ENCODE results near the gene UBE2F.
A peak's percentile ranks its signal among the peaks of the same experiment; 100 is the strongest.

Gene UBE2F, protein sequence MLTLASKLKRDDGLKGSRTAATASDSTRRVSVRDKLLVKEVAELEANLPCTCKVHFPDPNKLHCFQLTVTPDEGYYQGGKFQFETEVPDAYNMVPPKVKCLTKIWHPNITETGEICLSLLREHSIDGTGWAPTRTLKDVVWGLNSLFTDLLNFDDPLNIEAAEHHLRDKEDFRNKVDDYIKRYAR

DNA sequence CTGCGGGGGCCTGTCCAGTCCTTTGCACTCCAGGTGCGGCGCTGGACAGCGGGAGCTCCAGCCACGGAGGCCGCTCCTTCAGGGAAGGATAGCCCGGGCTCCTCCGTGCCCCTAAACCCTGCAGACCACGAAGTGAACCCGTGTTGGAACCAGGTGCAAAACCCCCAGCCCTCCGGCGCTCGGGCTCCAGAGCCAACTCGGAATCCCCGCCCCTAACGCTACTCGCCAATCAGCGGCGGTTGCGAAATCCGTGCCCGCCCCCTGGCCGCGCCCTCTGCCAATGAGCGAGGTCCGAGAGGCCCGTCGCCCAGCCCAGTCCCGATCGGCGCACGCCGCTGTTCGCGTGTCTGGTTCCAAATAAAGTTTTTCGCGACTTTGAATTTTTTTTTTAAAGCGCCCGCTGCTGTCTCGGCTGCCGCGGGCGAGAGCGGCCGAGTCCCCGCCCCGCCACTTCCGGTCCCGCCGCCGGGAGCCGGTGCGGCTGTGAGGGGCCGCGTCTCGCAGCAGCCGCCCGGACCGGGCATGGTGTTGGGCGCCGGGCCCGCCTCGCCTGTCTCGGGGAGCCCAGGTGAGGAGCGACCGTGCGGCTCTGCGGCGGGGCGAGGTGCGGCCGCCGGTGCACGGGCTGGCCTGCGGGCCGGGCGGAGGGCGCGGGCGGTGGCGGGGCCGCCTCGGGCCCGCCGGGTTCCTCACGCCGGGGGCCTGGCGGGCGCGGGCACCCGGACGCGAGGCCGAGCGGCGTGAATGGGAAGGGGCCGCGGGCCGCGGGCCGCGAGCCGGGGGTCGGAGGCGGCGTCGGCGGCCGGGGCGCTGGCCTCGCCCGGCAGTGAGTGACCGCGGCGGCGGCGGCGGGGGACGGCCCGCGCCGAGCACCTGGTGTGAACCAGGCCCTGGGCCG is at the start of gene UBE2F:
UBE2F (plus strand) TSS at position 450 of the 898 bp plus-strand sequence. CDS start 6,094 bp downstream, outside the sequence.
- peak; percentile 98 for DNase-seq

DNA sequence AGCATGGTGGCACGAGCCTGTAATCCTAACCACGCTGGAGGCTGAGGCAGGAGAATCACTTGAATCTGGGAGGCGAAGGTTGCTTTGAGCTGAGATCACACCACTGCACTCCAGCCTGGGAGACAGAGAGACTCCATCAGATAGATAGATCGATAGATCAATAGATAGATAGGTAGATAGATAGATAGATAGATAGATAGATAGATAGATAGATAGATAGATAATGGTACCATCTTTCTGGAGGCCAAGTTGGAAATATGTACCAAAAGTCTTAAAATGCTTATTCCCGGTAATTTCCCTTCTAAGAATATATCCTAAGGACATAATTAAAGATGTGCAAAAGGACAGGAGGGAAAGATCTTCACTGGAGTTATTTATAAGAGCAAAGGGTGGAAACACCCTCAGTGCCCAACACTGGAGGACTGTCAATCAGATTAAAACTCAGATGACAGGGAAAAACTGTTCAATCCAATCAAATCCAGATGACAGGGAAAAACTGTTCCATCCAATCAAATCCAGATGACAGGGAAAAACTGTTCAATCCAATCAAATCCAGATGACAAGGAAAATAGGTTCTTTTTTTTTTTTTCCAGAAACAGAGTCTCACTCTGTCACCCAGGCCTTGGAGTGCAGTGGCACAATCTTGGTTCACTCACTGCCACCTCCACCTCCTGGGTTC is 49.0 kb upstream of the UBE2F start:
- no peak for DNase-seq

GRCh38 chr2:237919593-237919992 is 47.2 kb upstream of the UBE2F start:
- no peak for DNase-seq

GRCh38 chr2:237920673-237921072 is 46.1 kb upstream of the UBE2F start:
- DNase-seq = no peak

- no peak for DNase-seq
Measured at GRCh38 chr2:237921967-237922492, 44.8 kb upstream of the UBE2F start.

GRCh38 chr2:237922641-237923361 is 44.0 kb upstream of the UBE2F start:
- DNase-seq = no peak

- peak; percentile 94 for DNase-seq
Measured at GRCh38 chr2:237923481-237924163, 43.2 kb upstream of the UBE2F start.

DNA sequence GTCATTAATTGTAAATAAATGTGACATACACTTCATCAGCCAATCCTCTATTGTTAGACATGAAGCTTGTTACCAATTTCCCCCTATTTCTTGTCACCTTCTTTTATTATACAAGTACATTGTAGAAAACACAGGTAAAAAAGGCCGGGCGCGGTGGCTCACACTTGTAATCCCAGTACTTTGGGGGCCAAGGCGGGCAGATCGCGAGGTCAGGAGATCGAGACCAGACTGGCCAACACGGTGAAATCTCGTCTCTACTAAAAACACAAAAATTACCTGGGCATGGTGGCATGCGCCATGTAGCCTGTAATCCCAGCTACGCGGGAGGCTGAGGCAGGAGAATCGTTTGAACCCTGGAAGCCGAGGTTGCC is 42.7 kb upstream of the UBE2F start:
- DNase-seq = no peak

DNA sequence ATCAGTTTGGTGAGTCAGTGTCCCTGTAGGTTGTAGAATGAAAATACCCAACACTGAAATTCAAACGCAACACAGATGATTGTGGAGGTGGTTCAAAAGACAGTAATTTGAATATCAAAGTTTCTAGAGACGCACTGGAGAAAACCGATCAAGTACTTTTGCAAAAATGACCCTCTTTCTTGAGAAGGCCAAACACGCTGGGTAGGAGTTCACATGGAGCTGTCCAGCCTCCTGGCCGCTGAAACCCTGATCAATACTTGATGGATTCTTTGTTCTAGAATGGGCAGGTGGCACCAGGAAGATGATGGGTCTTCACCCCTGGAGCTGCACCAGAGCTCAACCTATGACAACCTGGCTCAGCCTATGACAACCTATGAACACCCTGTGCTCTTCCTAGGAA is 39.7 kb upstream of the UBE2F start:
- no peak for DNase-seq

- no peak for DNase-seq
Measured at GRCh38 chr2:237927986-237928385, 38.8 kb upstream of the UBE2F start.

GRCh38 chr2:237929979-237930378 is 36.8 kb upstream of the UBE2F start:
- no peak for DNase-seq

DNA sequence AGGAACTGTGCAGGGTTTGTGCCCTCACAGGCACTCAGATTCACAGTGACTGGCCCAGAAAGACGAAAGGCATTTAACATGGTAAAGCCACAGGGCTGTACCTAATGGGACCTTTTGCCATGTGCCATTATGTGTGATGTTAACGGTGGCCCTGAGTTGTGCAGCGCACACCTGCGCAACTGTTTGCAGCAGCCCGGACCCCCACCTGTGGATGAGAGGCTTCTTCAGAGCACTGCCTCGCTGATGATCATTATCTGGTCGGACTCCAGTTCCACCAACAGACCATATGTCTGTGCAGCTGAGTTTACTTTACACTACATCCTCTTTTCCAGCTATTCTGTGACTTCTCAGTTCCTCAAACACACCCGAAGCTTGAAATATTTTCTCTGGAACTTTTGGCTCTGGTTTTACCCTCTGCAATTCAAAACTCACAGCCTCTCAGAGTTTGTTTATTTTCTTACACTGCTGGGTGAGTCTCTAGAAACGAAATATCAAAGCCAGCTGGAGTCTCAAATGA is 35.6 kb upstream of the UBE2F start:
- no peak for DNase-seq

- DNase-seq = no peak
Measured at GRCh38 chr2:237932731-237933131, 34.1 kb upstream of the UBE2F start.

GRCh38 chr2:237934186-237934585 is 32.6 kb upstream of the UBE2F start:
- no peak for DNase-seq

DNA sequence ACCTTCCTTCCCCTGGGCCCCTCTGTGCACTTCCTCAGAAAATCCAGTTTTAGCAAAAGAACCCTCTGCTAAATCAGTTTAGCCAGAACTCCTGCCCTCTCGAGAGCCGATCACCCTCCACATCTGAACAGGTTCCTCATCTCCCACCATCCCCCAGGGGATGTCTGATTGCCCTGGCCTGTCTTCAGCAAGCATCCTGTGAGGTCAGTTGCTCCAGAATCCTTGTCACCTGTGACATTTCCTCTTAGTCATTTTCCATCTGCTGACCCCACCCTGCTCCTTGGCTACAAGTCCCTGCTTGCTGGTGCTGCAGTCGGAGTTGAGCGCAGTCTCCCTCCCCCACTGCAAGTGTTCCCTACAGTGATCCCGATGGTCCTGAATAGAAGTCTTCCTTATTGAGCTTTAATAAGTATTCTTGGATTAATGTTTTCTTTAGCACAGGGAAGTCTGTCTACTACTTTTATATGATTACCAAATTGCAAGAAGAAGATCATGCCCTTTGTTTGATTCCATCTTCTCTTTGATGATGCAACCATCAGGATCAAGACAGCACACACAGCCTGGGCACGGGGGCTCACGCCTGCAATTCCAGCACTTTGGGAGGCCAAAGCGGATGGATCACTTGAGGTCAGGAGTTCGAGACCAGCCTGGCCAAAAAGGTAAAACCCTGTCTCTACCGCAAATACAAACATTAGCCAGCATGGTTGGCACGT is 30.9 kb upstream of the UBE2F start:
- no peak for DNase-seq

GRCh38 chr2:237939251-237939650 is 27.6 kb upstream of the UBE2F start:
- DNase-seq = no peak

GRCh38 chr2:237940828-237941227 is 26.0 kb upstream of the UBE2F start:
- DNase-seq = no peak

GRCh38 chr2:237941239-237941638 is 25.6 kb upstream of the UBE2F start:
- no peak for DNase-seq

- no peak for DNase-seq
Measured at GRCh38 chr2:237942513-237942899, 24.3 kb upstream of the UBE2F start.

DNA sequence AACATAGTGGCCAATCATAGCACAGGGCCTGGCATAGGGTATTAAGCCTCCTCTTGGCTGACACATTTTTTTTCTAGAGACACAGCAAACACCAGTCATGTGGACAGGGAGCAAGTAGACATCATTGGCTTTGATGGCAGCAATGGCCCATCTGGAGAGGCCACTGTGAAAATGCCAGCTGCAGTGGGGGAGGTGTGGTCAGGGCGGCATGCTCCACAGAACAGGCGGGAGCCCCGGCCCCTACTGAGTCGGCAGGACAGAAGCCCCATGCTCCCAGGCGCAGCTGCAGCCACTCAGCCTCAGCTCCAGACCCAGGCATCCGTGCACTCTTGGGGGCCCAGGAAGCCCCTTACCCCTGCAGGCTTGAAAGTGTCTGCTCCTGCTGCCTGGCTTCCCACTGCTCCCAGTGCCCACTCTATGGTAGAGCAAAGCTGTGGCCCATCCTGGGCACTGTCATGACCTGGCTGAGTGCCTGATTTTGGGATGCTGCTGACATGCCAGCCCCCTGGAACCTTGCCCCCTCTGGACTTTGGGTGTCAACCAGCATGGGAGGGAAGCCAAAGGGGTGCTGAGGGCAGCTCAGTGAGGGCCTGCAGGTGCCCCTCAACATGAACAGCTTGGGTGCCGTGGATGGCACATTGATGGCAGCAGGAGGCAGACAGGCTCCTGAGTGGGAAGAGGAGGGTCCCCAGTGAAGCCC is 23.3 kb upstream of the UBE2F start:
- DNase-seq = no peak

DNA sequence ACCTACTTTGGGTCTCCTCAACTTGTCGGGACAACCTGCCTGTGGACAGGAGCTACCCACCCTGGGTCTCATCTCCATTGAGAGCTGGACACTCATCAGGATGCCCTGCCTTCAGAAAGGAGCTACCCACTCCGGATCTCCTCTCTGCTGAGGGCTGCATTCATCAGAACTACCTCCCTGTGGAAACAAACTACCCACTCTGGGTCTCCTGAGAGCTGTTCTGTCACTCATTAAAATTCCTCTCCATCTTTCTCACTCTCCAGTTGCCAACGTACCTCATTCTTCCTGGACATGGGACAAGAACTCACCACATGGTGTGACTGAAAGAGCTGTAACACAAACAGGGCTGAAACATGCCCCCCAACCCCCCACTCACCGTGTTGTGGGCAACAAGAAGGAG is 22.5 kb upstream of the UBE2F start:
- no peak for DNase-seq
